GM12878 (cell line): ENCODE data around the gene ITGA2. TPM values are rescaled to one million over a fixed set of nuclear protein-coding genes. Genes with fewer than 3 reads are reported as not detected.
"Not testable (repeated sequence)": the region's sequence is repeated elsewhere in the genome, so short reads cannot be mapped to it uniquely, and the experiment has no call there.

Experiments
- ATAC-seq: fragments of 200-7000 bp; cut with Tn5 transposase; 3 replicates; pipeline ENCODE4 v1.9.1; 2020; ENCODE audit warnings: mild to moderate bottlenecking, moderate library complexity
- BruUV-seq: library from RNA; stranded (reverse); fragments of 400-500 nt; replicated peaks from 2 replicates; lab custom pipeline; 2021; lab: Mats Ljungman, UMichigan
- CTCF ChIA-PET: fragments of 300-600 bp; sonication (Branson Sonifier 250); formaldehyde crosslinking; extraction: SDS; loops from one replicate; lab custom pipeline; 2021; ENCODE audit warnings: inconsistent platforms; lab: Yijun Ruan, JAX
- POLR2A ChIA-PET: fragments of 350-600 bp; formaldehyde crosslinking; extraction: SDS; loops from one replicate; lab custom pipeline; 2021; ENCODE audit warnings: inconsistent platforms; lab: Charles Lee
- RAD21 ChIA-PET: fragments of 300-600 bp; sonication (Branson Sonifier 250); formaldehyde crosslinking; loops from one replicate; lab custom pipeline; 2023; ENCODE audit warnings: antibody characterized with exemption; ENCODE audit not compliant: unreplicated experiment; lab: Charles Lee
- SMC1A ChIA-PET: fragments of 300-600 bp; sonication (Branson Sonifier 250); formaldehyde crosslinking; loops from one replicate; lab custom pipeline; 2023; ENCODE audit not compliant: unreplicated experiment, uncharacterized antibody; lab: Charles Lee
- DNase-seq: peaks from one replicate; pipeline ENCODE4 v3.0.0-alpha.2; 2011; ENCODE audit warnings: low read depth, low spot score
- FAIRE-seq: peaks from 3 replicates; lab custom pipeline; 2011; peaks lifted over from hg19 to GRCh38; lab: Jason Lieb, UNC
- H2AFZ ChIP-seq: 2 replicates; pipeline ENCODE4 v1.6.0; 2011; ENCODE audit warnings: low read depth, low read length, control low read depth; ENCODE audit not compliant: control insufficient read depth
- H3K27ac ChIP-seq: 2 replicates; pipeline ENCODE4 v1.5.1; 2011; ENCODE audit warnings: control low read depth; ENCODE audit not compliant: control insufficient read depth, insufficient read depth
- H3K27me3 ChIP-seq, 2 experiments: replicated peaks in 1 of 2; 2 replicates each; pipeline versions ENCODE4 v1.6.0 to v1.6.1; 2011; ENCODE audit warnings: low read length in 1 of 2; ENCODE audit not compliant: control insufficient read depth in 2 of 2, insufficient read depth in 2 of 2
- H3K36me3 ChIP-seq, 2 experiments: 2 replicates each; pipeline ENCODE4 v1.5.1; 2011; ENCODE audit warnings: low read length in 1 of 2; ENCODE audit not compliant: control insufficient read depth in 2 of 2, insufficient read depth in 2 of 2
- H3K4me1 ChIP-seq: 2 replicates; pipeline ENCODE4 v1.6.1; 2011; ENCODE audit warnings: mild to moderate bottlenecking, low read length, moderate library complexity, mixed read lengths; ENCODE audit not compliant: control insufficient read depth, insufficient read depth
- H3K4me2 ChIP-seq: 2 replicates; pipeline ENCODE4 v1.6.0; 2011; ENCODE audit warnings: control low read depth; ENCODE audit not compliant: control insufficient read depth, insufficient read depth
- H3K4me3 ChIP-seq: fragments of 200-600 bp; sonication (generic); 2 replicates; pipeline ENCODE4 v1.5.1; 2016
- H3K79me2 ChIP-seq: 2 replicates; pipeline ENCODE4 v1.6.0; 2011; ENCODE audit warnings: low read length; ENCODE audit not compliant: control insufficient read depth, insufficient read depth
- H3K9ac ChIP-seq: 2 replicates; pipeline ENCODE4 v1.8.0; 2011; ENCODE audit warnings: low read length, control low read depth, mixed read lengths; ENCODE audit not compliant: control insufficient read depth, insufficient read depth
- H3K9me3 ChIP-seq: replicated peaks from 3 replicates; pipeline ENCODE4 v1.5.1; 2011; ENCODE audit warnings: mild to moderate bottlenecking, low read length; ENCODE audit not compliant: control insufficient read depth, insufficient read depth
- H4K20me1 ChIP-seq: 2 replicates; pipeline ENCODE4 v1.6.0; 2011; ENCODE audit not compliant: control insufficient read depth, insufficient read depth
- BMI1 ChIP-seq: fragments of 450-650 bp; IDR thresholded peaks from 2 replicates; pipeline ENCODE4 v1.6.1; 2016; ENCODE audit warnings: mild to moderate bottlenecking, moderate library complexity, borderline replicate concordance
- CHD1 ChIP-seq: IDR thresholded peaks from 2 replicates; pipeline ENCODE4 v1.6.1; 2012; ENCODE audit warnings: low read depth, low read length, improper control_type of control experiment
- DPF2 ChIP-seq: fragments of 450-650 bp; IDR thresholded peaks from 2 replicates; pipeline ENCODE4 v1.6.1; 2017; ENCODE audit warnings: mild to moderate bottlenecking
- GATAD2B ChIP-seq: fragments of 450-650 bp; conservative IDR thresholded peaks from 2 replicates; pipeline ENCODE4 v1.6.1; 2017; ENCODE audit warnings: low read depth, mild to moderate bottlenecking, moderate library complexity
- IKZF1 ChIP-seq: fragments of 450-650 bp; conservative IDR thresholded peaks from 2 replicates; pipeline ENCODE4 v1.6.1; 2017; ENCODE audit warnings: antibody characterized with exemption, mild to moderate bottlenecking
- MYB ChIP-seq: fragments of 150-350 bp; IDR thresholded peaks from 2 replicates; pipeline ENCODE4 v1.6.1; 2014; ENCODE audit warnings: mild to moderate bottlenecking, low read depth, low read length, borderline replicate concordance
- NFYB ChIP-seq: IDR thresholded peaks from 2 replicates; pipeline ENCODE4 v1.6.1; 2011; ENCODE audit warnings: low read depth, mild to moderate bottlenecking, low read length, improper control_type of control experiment, moderate library complexity; ENCODE audit not compliant: insufficient read depth
- NR2C2 ChIP-seq: IDR thresholded peaks from 2 replicates; pipeline ENCODE4 v1.6.1; 2011; ENCODE audit warnings: borderline replicate concordance, low read depth; ENCODE audit not compliant: control insufficient read depth, insufficient read length
- PBX3 ChIP-seq: IDR thresholded peaks from 2 replicates; pipeline ENCODE4 v1.6.1; 2011; ENCODE audit warnings: mild to moderate bottlenecking, low read depth, low read length, moderate library complexity; ENCODE audit not compliant: insufficient replicate concordance
- POLR2A ChIP-seq: IDR thresholded peaks from 2 replicates; pipeline ENCODE4 v1.6.1; 2011; ENCODE audit warnings: low read depth, mild to moderate bottlenecking, low read length
- RELA ChIP-seq: fragments of 450-650 bp; IDR thresholded peaks from 2 replicates; pipeline ENCODE4 v1.8.0; 2014; ENCODE audit warnings: borderline replicate concordance; ENCODE audit not compliant: partially characterized antibody
- RELB ChIP-seq: fragments of 450-650 bp; IDR thresholded peaks from 2 replicates; pipeline ENCODE4 v1.6.1; 2017; ENCODE audit warnings: low read depth, mild to moderate bottlenecking, moderate library complexity
- SP1 ChIP-seq: IDR thresholded peaks from one replicate; pipeline ENCODE4 v1.6.1; 2011; ENCODE audit warnings: low read depth, low read length
- WGBS: methylation state at CpG from one replicate; pipeline ENCODE4 v1.1.6; 2016; ENCODE audit warnings: low lambda C conversion rate; ENCODE audit not compliant: insufficient replicate concordance, insufficient coverage; ENCODE audit errors: missing lambda C conversion rate; 5-methylcytosine and 5-hydroxymethylcytosine counted together
- in situ Hi-C: fragments of 300-500 bp; cut with MboI; formaldehyde crosslinking; loops from 9 replicates; pipeline ENCODE4 v1.14.3; 2018; ENCODE audit warnings: mixed read lengths
- intact Hi-C: fragments of 100-400 bp; cut with micrococcal nuclease; formaldehyde crosslinking; loops from one replicate; pipeline ENCODE4 v1.14.2; 2022; ENCODE audit not compliant: unreplicated experiment
- polyA plus RNA-seq, 11 experiments: library from polyadenylated mRNA; depleted of rRNA in 4 of 11; unstranded in 6 of 11; stranded (reverse) in 5 of 11; fragments of >200 nt; fragmentation: Nextera tagmentation in 4 of 11; fragmentation: Illumina TruSeq in 1 of 11; extraction: Ambion mirVana in 4 of 11; extraction: Trizol in 1 of 11; gene quantifications; 1 replicate in 1 of 11; 2 replicates in 10 of 11; pipeline versions ENCODE4 v1.2.1 to v1.2.3, GENCODE V29; 2011 to 2016; ENCODE audit warnings: inconsistent platforms in 2 of 11, missing spikeins in 2 of 11, low read depth in 1 of 11
- total RNA-seq, 4 experiments: library from RNA; depleted of rRNA in 3 of 4; stranded (reverse); fragments of >200 nt in 3 of 4; fragmentation: Illumina TruSeq in 1 of 4; extraction: Trizol in 1 of 4; gene quantifications; 2 replicates each; pipeline versions ENCODE4 v1.2.1 to v1.2.3, GENCODE V29; 2013 to 2021
- TF ChIP-seq, protein P1 (sequence below): IDR thresholded peaks from 2 replicates; pipeline ENCODE4 v1.6.1; 2012; ENCODE audit warnings: low read depth, low read length, improper control_type of control experiment

The ITGA2 gene
- total and polyA plus RNA-seq, 10 of the 15 experiments (the other 5 are each of a cell fraction or from before 2014, with no cell fraction given): under 0.01 to 0.13 (median 0.03) TPM; not detected in 6

GRCh38 chr5:53112307-53112706 is 123.2 kb downstream of the ITGA2 start:
- H3K79me2 ChIP-seq, H3K36me3 ChIP-seq, in situ Hi-C loops, RAD21 ChIA-PET, H3K27me3 ChIP-seq, intact Hi-C loops, H3K9me3 ChIP-seq, ATAC-seq, H3K4me3 ChIP-seq, H3K27ac ChIP-seq, BruUV-seq, DNase-seq, FAIRE-seq, H2AFZ ChIP-seq, POLR2A ChIA-PET, H3K9ac ChIP-seq, H4K20me1 ChIP-seq, H3K4me2 ChIP-seq, H3K4me1 ChIP-seq: not testable (repeated sequence)
- ChIA-PET SMC1A (interaction anchor here (1.4 kb wide), 1 partner anchor 163 kb away, joined by 3 read pairs; no protein-coding TSS in a partner anchor), CTCF (interaction anchor here (1.1 to 4.1 kb wide), 3 partner anchors 15 to 163 kb away, joined by 3 to 16 read pairs (median 3); no protein-coding TSS in a partner anchor)
- 85% methylated on average over 6 of the region's 6 CpGs for WGBS
- TF ChIP-seq NFYB: peak; percentile 62; the same call in 1 of the 2 replicates

DNA sequence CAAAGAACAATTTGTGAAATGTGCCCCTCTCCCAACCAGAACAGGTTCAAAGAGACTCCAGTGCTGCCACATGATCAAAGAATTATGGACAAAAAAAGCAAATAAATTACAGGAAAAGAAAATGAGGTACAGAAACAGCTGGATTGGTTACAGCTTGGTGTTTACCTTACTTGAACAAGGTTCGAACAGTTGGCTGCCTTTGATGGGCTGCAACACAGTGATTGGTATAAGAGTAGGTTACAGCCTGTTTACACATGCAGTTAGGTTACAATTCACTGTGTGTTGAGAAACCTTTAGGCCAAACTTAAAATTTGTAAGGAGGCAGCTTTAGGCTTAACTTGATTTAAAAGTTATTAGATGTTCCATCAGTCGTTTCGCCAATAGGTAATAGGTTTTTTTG is 123.8 kb downstream of the ITGA2 start:
- Histone ChIP-seq H4K20me1 (no peaks in the 10 kb centered on the region), H3K4me3 (no peak overlapping the region), H2AFZ (no peak overlapping the region), H3K79me2 (peaks cover 2% of the 10 kb centered on the region), H3K9ac (no peak overlapping the region), H3K4me2 (no peak overlapping the region), H3K27ac (no peak overlapping the region), H3K36me3 (no peaks in the 10 kb centered on the region), H3K4me1 (peaks cover 5% of the 10 kb centered on the region; the same call in 1 of the 2 replicates), H3K27me3 (no peaks in the 10 kb centered on the region), H3K9me3 (no peaks in the 10 kb centered on the region)
- ATAC-seq (no peak), DNase-seq (no peak), FAIRE-seq (no peak)
- intact Hi-C loops: no loop called here
- POLR2A ChIA-PET: no interaction called here
- 100% methylated on average over 3 of the region's 3 CpGs for WGBS
- in situ Hi-C loops: no loop called here
- CTCF ChIA-PET: interaction anchor here (1.1 to 4.1 kb wide), 3 partner anchors 16 to 164 kb away, joined by 3 to 16 read pairs (median 3); no protein-coding TSS in a partner anchor
- RAD21 ChIA-PET: no interaction called here
- BruUV-seq: no TSS peak
- SMC1A ChIA-PET: interaction anchor here (1.4 kb wide), 1 partner anchor 164 kb away, joined by 3 read pairs; no protein-coding TSS in a partner anchor
- no peak for TF ChIP-seq RELA
- TF ChIP-seq BMI1: no peak
- TF ChIP-seq, protein P1, sequence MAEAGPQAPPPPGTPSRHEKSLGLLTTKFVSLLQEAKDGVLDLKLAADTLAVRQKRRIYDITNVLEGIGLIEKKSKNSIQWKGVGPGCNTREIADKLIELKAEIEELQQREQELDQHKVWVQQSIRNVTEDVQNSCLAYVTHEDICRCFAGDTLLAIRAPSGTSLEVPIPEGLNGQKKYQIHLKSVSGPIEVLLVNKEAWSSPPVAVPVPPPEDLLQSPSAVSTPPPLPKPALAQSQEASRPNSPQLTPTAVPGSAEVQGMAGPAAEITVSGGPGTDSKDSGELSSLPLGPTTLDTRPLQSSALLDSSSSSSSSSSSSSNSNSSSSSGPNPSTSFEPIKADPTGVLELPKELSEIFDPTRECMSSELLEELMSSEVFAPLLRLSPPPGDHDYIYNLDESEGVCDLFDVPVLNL: no peak
- TF ChIP-seq PBX3: no peak
- TF ChIP-seq GATAD2B: no peak
- no peak for TF ChIP-seq RELB
- TF ChIP-seq SP1: no peak
- no peak for TF ChIP-seq NR2C2
- TF ChIP-seq MYB: no peak
- no peak for TF ChIP-seq POLR2A
- no peak for TF ChIP-seq CHD1
- no peak for TF ChIP-seq DPF2
- TF ChIP-seq IKZF1: no peak
